ENCODE results near the gene TMX4. TPM values are rescaled to one million over a fixed set of nuclear protein-coding genes. Genes with fewer than 3 reads are reported as not detected.

TMX4 gene
- total RNA-seq, 4 donors from 2014 or later: 23.6 to 32.9 (median 28.1) TPM

- no peaks in the 10 kb centered on the region for H3K36me3 ChIP-seq
- H3K9me3 ChIP-seq: no peaks in the 10 kb centered on the region
- H3K4me3 ChIP-seq: no peak overlapping the region
- intact Hi-C loops (cut with DNase I; ENCODE audit: low total_unique reads): no loop called here
- no peak for TF ChIP-seq EP300 (IDR thresholded peaks at IDR 0.05; ENCODE audit: low read depth)
- no peak for TF ChIP-seq POLR2A (IDR thresholded peaks at IDR 0.05)
- no peak for DNase-seq
- in situ Hi-C loops (cut with MboI; ENCODE audit: low pct_ligation_motif_present in 1 of 4, low pct_unique_long_range_greater_than_20kb in 1 of 4, low sequenced_read_pairs in 3 of 4): no loop called here
- no peak overlapping the region for H3K27ac ChIP-seq
- H3K27me3 ChIP-seq: no peaks in the 10 kb centered on the region
- peaks cover 0 to 3% (median 1%) of the 10 kb centered on the region in 4 donors for H3K4me1 ChIP-seq
- 88 to 100% methylated on average over 1 of the region's 1 CpG for WGBS, 2 donors (ENCODE audit: low coverage in 1 of 2)
Measured at GRCh38 chr20:8012724-8013123, 6.8 kb downstream of the TMX4 start.

GRCh38 chr20:8008733-8009132, 10.8 kb downstream of the TMX4 start:
- no peaks in the 10 kb centered on the region for H3K4me1 ChIP-seq
- WGBS, 2 donors (ENCODE audit: low coverage in 1 of 2): 95 to 97% methylated on average over 2 of the region's 2 CpGs
- TF ChIP-seq POLR2A (IDR thresholded peaks at IDR 0.05) (no peak), POLR2AphosphoS5 (IDR thresholded peaks at IDR 0.05) (no peak), EP300 (IDR thresholded peaks at IDR 0.05; ENCODE audit: low read depth) (no peak)
- TF ChIP-seq, protein P1, sequence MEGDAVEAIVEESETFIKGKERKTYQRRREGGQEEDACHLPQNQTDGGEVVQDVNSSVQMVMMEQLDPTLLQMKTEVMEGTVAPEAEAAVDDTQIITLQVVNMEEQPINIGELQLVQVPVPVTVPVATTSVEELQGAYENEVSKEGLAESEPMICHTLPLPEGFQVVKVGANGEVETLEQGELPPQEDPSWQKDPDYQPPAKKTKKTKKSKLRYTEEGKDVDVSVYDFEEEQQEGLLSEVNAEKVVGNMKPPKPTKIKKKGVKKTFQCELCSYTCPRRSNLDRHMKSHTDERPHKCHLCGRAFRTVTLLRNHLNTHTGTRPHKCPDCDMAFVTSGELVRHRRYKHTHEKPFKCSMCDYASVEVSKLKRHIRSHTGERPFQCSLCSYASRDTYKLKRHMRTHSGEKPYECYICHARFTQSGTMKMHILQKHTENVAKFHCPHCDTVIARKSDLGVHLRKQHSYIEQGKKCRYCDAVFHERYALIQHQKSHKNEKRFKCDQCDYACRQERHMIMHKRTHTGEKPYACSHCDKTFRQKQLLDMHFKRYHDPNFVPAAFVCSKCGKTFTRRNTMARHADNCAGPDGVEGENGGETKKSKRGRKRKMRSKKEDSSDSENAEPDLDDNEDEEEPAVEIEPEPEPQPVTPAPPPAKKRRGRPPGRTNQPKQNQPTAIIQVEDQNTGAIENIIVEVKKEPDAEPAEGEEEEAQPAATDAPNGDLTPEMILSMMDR (IDR thresholded peaks at IDR 0.05): no peak
- in situ Hi-C loops (cut with MboI; ENCODE audit: low pct_ligation_motif_present in 1 of 4, low pct_unique_long_range_greater_than_20kb in 1 of 4, low sequenced_read_pairs in 3 of 4) (no loop called here), intact Hi-C loops (cut with DNase I; ENCODE audit: low total_unique reads) (no loop called here)
- no peak overlapping the region for H3K4me3 ChIP-seq
- H3K9me3 ChIP-seq: no peaks in the 10 kb centered on the region
- H3K36me3 ChIP-seq: no peaks in the 10 kb centered on the region
- no peak overlapping the region for H3K27ac ChIP-seq
- no peak for DNase-seq
- H3K27me3 ChIP-seq: no peaks in the 10 kb centered on the region

DNA sequence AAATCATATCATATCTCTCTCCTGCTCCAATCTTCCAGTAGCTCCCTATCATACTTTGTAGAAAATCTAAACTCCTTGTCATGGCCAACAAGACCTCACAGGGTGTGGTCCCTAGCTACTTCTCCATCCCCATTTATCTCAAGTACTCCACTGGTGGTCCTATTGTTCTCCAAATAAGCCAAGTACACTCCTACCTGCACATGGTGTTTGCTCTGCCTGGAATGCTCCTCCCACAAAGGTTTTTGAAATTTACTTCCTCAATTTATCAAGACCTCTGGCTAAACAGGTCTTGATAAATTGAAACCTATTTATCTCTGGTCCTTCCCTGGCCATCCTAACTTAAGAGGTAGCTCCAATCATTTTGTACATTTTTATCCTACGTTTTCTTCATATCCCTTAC, 12.1 kb downstream of the TMX4 start:
- H3K9me3 ChIP-seq: no peaks in the 10 kb centered on the region
- intact Hi-C loops (cut with DNase I; ENCODE audit: low total_unique reads) (no loop called here), in situ Hi-C loops (cut with MboI; ENCODE audit: low pct_ligation_motif_present in 1 of 4, low pct_unique_long_range_greater_than_20kb in 1 of 4, low sequenced_read_pairs in 3 of 4) (no loop called here)
- no peak overlapping the region for H3K4me3 ChIP-seq
- H3K27ac ChIP-seq: no peak overlapping the region
- TF ChIP-seq EP300 (IDR thresholded peaks at IDR 0.05; ENCODE audit: low read depth): no peak
- TF ChIP-seq POLR2A (IDR thresholded peaks at IDR 0.05): no peak
- no peak for TF ChIP-seq POLR2AphosphoS5 (IDR thresholded peaks at IDR 0.05)
- TF ChIP-seq, protein P1 (IDR thresholded peaks at IDR 0.05): no peak
- DNase-seq: no peak
- no peaks in the 10 kb centered on the region for H3K27me3 ChIP-seq
- no peaks in the 10 kb centered on the region for H3K36me3 ChIP-seq
- 86 to 100% methylated on average over 1 of the region's 1 CpG for WGBS, 2 donors (ENCODE audit: low coverage in 1 of 2)
- H3K4me1 ChIP-seq: no peaks in the 10 kb centered on the region

- H3K4me3 ChIP-seq: no peak overlapping the region
- no peak for DNase-seq
- in situ Hi-C loops (cut with MboI; ENCODE audit: low pct_ligation_motif_present in 1 of 4, low pct_unique_long_range_greater_than_20kb in 1 of 4, low sequenced_read_pairs in 3 of 4) (no loop called here), intact Hi-C loops (cut with DNase I; ENCODE audit: low total_unique reads) (no loop called here)
- H3K36me3 ChIP-seq: no peaks in the 10 kb centered on the region
- H3K4me1 ChIP-seq: no peaks in the 10 kb centered on the region
- 91 to 96% methylated on average over 7 to 19 of the region's 19 CpGs for WGBS, 2 donors (ENCODE audit: low coverage in 1 of 2)
- H3K9me3 ChIP-seq: no peaks in the 10 kb centered on the region
- H3K27me3 ChIP-seq: no peaks in the 10 kb centered on the region
- no peak overlapping the region for H3K27ac ChIP-seq
- TF ChIP-seq POLR2A (IDR thresholded peaks at IDR 0.05): no peak
- no peak for TF ChIP-seq EP300 (IDR thresholded peaks at IDR 0.05; ENCODE audit: low read depth)
- no peak for TF ChIP-seq POLR2AphosphoS5 (IDR thresholded peaks at IDR 0.05)
- TF ChIP-seq, protein P1 (IDR thresholded peaks at IDR 0.05): no peak
Measured at GRCh38 chr20:8005575-8006366, 13.8 kb downstream of the TMX4 start.

Data from transverse colon (tissue), 4 donors.